ENCODE data around the gene TINCR.
"Not testable (repeated sequence)": the region's sequence is repeated elsewhere in the genome, so short reads cannot be mapped to it uniquely, and the experiment has no call there.

The TINCR gene

DNA sequence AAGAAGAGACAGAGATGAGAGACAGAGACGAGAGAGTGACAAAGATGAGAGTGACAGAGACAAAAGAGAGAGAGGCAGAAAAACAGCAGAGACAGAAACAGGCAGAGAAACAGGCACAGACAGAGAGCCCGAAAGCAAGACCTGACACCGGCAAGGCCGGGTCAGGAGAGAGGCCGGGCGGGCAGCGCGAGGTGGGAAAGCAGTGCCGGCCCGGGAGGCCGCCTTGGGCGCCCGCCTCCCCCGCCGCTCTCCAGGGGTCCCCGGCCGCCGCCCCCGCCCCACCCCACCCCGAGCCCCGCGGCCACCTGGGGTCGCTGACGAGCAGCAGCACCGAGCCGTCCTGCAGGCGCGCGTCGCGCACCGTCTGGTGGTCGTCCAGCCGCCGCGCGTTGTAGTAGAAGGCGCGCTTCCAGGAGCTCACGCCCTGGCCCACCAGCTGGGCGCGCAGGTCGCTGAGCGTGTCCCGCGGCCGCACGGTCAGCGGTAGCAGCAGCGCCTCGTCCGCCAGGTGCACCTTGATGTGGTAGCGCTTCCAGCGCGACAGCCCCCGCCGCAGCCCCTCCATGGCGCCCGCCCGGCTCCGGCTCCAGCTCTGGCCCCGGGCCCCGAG is at the start of gene TINCR:
Gene TINCR (minus strand): TSS at position 594 of the 610 bp plus-strand sequence.
- no peak for DNase-seq

DNA sequence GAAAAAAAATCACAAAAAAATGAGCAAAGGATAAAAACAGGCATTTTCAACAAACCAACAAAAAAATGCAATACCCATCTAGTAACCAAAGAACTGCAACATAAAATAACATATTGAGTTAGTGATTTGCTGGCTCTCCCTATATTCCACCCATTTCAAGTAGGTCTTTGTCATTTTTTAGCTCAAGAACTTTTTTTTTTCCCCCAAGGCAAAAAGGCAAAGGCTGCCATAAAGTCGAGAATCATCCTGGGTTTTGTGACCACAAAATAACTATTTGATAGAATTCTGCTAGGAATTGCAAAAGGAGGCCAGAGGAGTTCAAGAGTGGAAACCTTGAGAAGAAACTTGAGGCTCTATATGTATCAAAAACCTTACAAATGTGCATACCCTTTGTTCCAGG is 49.3 kb upstream of the TINCR start:
- DNase-seq = no peak

DNA sequence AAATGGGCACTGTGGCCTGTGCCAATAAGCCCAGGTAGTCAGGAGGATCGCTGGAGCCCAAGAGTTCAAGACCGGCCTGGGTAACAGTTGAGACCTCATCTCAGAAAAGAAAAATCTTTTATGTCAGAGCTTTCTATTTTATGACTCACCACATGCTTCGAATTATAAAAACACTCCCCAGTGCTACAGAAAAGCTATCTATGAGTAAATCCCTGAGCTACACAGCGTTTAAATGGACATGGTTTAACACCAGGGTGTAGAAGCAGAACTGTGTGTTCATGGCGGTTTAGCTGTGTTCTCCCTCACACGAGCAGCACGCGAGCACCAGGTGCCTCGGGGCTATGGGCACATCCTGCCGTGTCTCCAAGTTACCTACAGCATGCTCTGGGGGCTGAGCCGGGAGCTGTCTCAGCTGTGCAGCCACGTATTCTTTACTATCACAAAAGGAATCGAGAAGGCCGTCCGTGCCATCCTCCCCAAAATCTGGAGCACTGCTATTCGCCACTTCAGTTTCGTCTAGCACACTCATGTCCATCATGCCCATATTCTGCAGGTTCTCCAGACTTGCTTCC is 48.1 kb upstream of the TINCR start:
- DNase-seq = no peak

- DNase-seq = no peak
These were observed 45.4 kb upstream of the TINCR start for GRCh38 chr19:5612891-5613865.

GRCh38 chr19:5609881-5610448 is 42.2 kb upstream of the TINCR start:
- no peak for DNase-seq

- DNase-seq = not testable (repeated sequence)
These were observed 41.0 kb upstream of the TINCR start for GRCh38 chr19:5608766-5609165.

DNA sequence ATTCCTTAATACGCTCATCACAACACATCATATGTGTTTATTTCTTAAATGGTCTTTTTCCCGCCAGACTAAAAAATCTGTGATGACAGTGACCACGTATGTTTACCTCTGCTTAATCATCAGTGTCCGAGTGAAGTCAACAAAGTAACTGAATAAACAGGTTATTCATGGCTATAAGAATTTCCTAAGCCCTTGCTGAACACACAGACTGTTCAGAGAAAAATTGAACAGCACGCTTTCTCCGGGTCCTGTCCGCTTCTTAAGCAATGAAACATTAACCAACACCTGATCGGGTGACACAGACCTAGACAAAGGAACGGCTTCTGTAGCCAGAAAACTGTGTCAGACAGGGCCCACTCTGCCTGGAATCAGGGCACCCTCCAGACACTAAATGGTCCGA is 40.5 kb upstream of the TINCR start:
- DNase-seq = no peak

GRCh38 chr19:5607318-5608275 is 39.8 kb upstream of the TINCR start:
- DNase-seq = no peak

DNA sequence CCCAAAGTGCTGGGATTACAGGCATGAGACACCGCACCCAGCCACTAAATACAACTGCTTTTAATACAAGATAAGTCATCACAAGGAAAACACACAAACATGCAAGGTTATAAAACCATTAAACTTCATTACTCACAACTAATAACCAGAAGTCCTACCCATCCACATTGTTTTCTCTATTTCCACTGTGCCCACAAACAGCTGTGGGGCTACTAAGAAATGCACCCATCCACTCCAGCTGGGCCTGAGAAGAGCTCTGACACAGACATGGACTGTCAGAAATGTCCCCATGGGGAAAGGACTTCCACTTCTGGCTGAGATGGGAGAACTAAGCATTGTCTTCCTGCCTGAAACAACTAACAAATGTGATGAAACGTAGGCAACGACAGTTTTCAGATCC is 37.6 kb upstream of the TINCR start:
- no peak for DNase-seq

DNA sequence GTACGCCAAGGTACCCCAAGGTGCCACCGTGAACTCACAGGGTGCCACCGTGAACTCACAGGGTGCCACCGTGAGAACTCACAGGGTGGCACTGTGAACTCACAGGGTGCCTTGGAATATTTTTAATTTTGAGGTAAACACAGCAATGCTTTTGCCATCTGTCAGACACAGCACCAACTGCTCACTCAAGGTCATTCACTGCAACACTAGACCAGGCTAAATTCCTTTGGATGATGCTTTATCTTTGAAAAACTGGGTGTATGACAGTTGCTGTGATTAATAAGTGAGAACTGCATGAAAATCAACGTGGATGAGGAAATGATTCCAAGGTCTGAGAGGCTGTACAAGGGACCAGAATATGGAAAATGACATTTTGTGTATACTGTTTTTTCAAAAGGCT is 35.9 kb upstream of the TINCR start:
- no peak for DNase-seq

DNA sequence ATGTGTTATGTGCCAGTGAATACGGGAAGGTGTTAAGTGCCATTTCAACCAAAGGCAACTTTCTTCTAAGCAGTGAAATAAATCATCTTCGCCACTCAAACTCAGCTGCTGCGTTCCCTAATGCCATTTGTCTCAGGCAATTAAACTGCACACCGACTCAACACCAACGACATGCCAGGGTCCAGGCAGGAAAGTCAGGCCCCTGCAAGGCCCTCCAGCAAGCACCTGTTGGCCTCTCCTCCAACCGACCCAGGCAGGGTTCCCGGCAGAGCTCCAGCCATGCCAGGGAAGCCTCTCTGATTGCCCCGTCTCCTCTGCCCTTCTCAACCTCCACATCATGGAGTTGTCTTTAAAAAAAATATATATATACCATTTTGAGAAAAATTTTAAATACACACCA is 33.0 kb upstream of the TINCR start:
- no peak for DNase-seq

- DNase-seq = no peak
These were observed 28.0 kb upstream of the TINCR start for GRCh38 chr19:5595745-5596144.

DNA sequence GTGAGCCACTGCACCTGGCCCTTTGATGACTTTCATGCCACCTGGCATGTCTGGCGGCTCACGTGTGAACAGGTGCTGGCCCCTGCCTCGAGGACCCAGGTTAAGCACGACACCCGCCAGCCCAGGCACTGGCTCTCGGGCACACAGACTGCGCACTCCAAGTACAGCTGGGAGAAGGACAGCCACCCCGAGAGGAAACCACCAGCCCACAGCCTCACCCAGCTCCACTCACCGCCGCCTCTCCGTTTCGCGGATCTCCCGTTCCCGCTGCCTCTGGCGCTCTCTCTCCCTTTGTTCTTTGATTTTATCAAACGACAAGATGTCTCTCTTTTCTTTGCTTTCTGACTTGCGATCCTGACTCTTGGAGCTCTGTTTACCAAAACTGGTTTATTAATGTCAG is 27.4 kb upstream of the TINCR start:
- no peak for DNase-seq

- DNase-seq = no peak
These were observed 26.8 kb upstream of the TINCR start for GRCh38 chr19:5594521-5594950.

GRCh38 chr19:5593343-5594255 is 25.8 kb upstream of the TINCR start:
- DNase-seq = no peak

DNA sequence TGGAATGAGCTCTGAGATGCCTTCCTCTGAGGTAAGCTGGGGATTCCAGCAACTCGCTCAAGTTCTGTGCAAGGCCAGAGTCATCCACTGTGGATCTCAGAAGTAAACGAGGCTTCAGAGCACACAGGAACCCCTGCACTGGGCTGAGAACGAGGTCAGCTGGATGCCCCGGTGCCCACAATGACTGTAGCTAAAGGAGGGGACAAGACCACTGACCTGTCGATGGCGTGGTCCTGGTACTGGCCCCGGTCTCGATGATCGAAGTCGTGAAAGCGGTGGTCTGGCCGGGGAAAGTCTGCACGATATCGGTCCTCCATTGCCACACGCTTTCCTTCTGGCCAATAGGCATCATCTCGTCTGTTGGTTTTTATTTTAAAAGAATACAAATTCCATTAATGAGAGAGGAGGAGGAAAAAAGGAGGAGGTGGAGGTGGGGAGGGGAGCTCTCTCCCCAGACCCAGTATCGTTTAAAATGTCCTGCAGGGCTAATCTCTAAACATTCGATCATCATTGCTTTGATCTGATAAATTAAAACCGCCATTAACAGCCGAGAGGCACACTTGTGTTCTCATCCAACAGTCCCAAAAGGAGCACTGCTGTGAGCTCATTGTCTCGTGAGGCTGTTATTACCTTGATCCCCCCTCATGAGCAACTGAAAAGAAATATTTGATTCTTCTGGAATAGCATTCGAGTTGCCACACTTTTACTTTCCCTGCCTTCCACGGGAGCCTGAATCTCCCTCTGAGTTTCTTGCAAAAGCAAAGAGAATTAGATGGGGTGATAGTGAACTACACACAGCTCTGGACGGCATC is 25.0 kb upstream of the TINCR start:
- DNase-seq = no peak

GRCh38 chr19:5591476-5591875 is 23.7 kb upstream of the TINCR start:
- DNase-seq = no peak

GRCh38 chr19:5590865-5591154 is 23.1 kb upstream of the TINCR start:
- no peak for DNase-seq

DNA sequence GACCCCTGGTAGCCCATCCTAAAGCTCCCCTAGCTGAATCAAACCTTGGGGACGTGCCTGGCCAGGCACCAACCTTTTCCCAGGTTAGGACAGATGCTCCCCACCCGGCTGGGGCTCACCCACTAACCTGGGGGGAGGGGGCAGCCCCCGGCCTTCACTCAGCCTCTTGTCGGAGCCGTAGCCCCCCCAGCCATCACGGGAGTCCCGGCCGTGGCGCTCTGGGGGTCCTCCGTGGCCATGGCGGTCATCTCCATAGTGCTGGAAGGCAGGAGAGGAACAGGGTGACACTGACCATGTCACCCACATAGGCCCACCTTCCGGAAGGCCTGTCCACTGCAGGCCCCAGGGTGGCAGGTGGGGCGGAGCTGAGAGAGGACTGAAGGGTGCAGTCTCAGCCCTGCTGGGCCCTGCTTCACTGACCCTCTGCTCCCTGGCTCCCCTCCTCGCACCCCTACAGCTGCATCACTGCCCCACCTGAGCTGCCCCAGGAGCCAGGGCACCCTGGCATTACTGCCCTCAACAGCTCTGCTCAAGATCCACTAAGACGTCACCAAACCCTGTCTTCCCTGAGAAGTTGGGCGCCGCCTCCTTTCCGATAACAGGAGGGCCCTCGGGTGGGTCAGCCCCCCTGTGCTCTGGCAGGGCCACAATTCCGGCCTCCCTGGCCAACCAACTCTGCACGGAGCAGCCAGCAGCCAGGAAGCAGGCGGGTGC is 22.6 kb upstream of the TINCR start:
- DNase-seq = no peak

Data from NCI-H2081 (cell line).